UCSD-AML1 (cell line): ENCODE results near the gene SNTG2.

Source experiments
- DNase-seq: peaks from one replicate; lab custom pipeline; 2025; ENCODE audit not compliant: unreplicated experiment; lab: John Stamatoyannopoulos, UW

The SNTG2 gene

DNA sequence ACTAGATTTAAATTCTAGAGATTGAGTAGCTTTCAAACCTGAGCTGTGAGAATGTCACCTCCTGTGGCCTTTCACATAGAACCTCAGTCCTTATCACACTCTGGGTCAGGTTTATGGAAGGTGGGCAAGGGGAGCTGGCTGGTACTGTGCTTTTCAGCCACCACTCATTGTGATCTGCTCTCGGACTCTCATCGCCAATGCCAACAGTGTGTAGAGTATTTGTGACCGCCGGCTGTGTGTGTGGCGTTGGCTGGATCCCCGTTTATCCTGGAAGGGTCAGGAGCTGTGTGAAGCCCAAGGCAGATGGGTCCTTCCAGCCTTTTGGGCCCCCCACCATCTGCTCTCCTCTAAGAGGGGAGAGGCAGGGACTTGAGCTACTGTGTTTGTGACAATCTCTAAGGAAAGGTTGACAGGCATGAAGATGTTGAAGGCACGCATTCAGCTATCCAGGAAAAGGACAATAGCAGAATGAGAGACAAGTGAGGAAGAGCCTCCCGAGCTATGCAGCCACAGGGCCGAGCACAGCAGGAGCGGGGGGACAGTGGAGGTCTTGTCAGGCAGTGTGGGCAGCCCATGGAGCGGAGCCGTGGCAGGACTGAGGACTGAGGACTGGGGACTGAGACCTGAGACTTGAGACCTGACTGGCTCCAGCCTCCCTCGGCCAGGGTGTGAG, 355.5 kb downstream of the SNTG2 start:
- no peak for DNase-seq

DNA sequence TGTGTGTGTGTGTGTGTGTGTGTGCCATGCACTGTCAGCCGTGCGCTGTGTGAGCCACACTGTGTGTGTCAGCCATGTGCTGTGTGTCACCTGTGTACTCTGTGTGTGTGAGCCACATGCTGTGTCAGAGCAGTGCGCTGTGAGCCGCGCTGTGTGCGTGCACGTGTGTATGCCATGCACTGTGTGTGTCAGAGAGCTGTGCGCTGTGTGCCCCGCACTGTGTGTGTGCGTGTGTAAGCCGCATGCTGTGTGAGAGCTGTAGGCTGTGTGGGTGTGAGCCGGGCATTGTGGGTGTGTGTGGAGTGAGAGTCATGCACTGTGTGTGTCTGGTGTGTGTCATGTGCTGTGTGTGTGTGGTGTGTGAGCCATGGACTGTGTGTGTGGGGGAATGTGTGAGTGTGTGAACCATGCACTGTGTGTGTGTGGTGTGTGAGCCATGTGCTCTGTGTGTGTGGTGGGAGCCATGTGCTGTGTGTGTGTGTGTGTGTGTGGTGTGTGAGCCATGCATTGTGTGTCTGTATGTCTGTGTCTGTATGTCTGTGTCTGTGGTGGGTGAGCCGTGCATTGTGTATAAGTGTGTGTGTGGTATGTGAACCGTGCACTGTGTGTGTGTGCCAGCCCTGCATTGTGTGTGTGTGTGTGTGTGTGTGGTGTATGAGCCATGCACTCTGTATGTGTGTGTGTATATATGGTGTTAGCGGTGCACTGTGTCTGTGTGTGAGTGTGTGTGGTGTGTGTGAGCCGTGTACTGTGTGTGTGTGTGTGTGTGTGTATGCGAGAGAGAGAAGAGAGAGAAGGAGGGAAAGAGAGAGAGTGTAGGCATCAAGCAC, 356.3 kb downstream of the SNTG2 start:
- no peak for DNase-seq

DNA sequence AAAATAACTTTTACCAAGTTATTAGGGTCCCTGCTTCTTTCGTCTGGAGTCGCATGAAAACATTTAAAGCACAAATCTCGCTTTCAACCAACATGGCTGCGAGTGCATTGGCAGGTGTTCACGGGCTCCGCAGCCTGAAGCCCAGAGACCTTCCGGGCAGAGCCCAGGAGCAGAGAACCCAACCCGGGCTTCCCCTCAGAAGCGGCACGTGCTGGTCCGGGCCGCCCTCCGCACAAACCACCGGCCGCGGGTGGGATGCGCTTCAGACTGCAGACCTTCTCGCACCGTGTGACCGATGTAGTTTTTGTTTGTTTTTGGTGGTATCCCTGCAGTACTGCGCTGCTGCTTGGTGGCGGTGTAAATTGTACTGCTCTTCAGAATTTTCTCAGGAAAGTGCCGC, 357.0 kb downstream of the SNTG2 start:
- DNase-seq = no peak

DNA sequence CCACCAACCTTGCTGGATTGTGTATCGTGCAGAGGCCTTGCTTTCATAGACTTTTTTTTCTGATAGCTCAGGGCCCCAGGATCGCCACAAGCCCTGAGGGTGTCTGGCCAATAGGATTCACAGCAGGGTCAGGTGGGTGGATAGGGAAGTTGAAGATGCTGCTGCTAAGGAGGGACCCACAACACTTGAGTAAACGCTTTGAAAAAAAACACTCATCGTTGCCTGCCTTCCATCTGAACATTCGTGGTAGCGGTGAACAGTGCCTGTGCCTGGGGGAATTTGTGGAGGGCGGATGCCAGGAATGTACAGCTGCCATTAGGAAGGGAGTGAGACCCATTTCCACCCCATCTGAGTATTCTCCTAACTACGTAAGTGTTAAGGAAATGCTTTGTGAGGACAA, 358.0 kb downstream of the SNTG2 start:
- no peak for DNase-seq

DNA sequence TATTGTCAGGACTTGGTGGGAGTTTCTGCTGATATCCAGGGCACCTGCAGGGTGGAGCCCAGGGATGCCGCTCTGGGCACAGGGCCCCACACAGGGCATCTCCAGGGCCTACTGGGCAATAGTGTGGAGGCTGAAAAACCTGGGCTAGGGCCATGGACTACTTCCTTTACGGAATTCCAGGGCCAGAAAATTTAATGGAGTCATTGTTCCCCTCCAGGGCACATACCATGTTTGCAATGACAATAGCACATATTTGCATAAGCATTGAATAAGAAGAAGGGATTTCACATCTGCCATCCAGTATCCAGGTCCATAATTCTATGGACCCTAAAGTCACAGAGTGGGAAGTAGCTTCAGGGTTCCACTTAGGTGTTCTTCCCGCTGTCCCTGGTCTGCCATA, 358.9 kb downstream of the SNTG2 start:
- DNase-seq = no peak

DNA sequence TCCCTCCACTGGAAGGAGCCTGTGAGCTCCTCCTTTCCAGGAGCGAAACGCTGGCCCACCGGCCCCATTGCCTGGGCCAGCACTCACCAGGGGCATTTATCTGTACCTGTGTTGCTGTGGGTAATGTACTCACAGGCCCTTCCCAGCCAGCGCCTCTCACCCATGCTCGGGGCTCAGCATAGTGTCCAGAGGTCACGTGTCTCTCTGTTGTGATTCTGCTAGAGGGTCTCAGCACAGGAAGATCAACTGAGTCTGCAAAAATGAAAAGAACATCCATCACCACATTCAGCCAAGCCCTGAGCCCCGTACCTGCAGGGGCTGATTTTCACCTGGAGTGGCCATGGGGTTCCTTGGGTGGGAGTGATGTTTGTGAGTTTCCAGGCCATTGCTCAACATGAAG, 359.6 kb downstream of the SNTG2 start:
- no peak for DNase-seq

DNA sequence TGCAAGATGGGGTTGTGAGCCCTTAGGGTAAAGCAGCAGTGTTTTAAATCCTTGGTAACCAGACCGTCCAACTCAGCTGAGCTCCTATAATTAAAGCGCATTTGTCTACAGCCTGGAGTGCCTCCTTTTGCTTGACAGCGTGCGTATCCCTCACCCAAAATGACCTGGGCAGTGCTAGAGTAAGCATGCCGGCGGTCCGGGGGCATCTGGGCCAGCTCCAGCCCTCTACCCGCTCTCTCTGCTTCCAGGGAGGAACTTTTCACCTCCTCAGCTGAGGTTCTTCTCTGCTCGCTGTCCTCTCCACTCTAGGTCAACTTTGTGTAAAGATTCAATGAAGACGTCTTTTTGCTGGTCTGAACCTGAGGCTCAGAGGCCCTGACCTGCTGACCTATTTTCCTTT, 360.2 kb downstream of the SNTG2 start:
- DNase-seq = no peak

DNA sequence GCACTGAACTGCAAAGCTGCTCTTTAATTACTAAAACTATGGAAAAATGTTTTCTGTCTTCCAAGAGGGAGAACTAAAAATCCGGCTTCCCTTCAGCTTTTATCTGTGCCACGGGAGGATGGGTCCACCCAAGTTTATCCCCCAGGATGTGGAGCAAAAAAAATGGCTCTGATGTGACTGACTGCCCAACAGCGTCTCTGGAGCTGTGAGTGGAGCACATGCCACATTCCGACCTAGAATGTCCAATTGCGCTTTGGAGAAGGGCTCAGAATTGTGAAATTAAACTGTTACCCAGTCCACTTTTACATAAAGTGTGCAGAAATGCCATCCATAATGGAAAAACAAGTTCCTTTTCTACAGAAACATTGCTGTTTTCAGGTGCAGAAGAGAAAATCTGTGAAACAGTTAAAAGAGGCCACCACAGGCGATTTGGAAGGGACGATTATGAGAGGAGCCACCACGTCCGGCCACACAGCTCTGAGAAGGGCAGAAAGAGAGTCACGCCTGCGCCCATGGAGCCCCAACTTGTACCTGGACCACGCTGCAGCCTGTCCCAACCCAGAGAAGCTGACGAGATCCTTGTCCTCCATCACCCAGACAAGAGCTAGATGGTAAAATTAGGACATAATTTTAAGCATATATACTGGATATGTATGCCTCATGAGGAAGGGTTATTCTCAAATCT, 362.7 kb downstream of the SNTG2 start:
- no peak for DNase-seq

DNA sequence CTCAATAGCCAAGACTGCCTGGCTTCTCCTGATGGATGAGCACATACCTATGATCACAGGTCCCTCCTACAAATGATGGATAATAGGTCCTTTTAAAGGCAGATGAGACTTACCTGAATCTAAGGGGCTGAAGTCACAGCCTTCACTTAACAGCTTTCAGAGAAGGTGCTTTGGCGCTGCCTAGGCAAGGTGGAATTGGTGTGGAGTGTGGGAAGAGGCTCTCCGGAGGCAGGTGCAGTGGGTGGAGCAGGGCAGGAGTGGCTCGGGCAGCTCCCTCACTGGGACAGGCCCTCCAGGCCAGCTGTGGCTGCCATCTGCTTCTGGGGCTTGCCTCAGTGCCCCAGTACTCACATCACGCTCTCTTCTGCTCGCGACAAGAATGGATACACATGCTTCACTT, 363.6 kb downstream of the SNTG2 start:
- DNase-seq = no peak

DNA sequence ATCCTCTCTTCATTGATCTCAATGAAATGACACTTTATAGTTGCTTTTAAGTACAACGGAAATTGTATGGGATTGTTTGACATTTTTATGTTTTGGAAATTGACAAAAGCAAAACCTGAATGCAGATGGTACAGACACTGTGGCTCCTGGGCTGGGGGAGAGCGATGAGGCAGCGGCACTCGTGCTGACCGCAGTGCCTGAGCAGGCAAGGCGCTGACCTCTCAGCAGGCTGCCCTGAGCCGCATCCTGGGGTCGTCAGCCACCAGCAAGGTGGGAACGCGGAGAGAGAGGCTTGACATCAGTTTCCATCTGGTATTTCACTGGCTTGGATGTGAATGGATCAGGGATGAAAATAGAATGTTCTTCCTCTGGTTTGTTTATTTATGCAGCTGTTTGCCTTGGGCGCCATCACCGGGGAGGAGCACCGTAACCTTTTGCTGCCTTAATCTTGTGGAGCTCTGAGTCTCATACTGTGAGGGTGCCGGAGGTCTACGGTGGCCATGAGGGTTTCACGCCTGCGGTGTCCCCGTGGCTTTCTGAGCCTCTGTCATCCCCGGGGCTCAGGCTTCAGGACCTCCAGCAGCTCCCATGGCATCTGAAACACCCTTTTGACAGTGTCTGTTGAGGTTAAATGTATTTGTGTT, 367.8 kb downstream of the SNTG2 start:
- DNase-seq = no peak

DNA sequence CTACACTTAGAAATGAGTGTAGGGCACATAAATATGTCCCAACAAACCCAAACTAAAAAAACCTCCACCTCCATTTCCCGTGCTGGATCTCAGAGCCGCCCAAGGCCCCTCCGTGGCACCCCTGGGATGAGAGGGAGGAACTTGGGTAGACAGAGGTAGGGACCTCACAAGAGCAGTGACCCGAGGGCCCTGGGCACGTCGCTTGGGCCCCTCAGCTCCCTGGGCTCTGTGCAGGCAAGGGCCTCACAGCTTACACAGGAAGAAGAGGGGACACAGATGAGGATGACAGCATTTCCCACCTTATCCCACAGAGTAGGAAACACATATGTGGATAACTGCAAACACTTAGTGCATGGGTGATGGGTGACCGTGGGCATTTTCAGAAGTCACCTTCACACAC, 368.7 kb downstream of the SNTG2 start:
- no peak for DNase-seq

DNA sequence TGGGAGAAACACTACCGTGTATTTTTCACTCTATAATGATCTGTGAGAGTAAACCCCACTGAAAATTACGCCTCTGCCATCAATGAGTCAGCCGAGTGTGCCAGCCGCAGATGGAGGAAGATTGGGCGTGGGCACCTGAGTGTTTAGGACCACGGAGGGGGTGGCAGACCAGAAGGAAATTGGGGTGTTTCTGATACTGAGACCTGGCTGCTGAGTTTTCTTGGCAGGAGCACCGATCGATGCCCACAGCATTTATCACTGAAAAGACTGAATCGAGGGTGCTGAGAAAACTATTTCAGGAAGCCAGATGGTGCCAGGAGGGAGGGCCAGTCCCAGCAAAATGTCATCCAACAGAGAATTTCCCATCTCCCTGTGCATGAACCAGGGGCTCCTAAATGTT, 370.7 kb downstream of the SNTG2 start:
- no peak for DNase-seq

DNA sequence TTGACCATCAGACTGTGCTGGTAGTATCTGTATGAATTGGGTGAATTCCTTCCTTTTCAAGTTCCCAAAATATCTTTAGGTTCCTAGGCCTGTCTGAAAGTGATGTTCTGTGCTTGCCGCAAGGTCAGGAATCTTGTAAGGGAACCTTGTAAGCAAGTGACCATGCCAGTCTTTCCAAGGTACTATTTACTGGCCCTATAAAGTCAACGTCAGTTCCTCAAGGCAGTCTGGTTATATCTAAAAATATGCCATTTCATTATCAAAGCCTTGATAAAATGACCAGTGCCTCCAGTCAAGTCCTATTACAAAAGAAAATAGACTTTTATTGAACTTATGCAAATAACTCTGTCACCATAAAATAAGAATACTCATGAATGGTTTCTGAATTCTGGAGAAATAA, 374.2 kb downstream of the SNTG2 start:
- DNase-seq = no peak

DNA sequence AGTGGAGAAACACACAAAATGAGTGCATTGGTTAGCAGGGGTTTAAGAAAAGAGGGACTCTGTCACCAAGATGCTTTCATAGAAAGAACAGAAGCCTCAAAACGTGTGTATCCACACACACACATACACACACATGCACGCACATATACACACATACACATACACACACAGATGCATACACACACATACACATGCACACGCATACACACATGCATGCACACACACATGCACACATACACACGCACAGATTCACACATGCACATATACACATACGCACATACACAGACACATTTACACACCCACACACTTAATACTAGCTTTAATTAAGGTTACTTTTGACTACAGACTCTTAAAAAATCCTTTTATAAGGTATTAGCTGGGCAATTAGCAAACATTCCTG, 378.0 kb downstream of the SNTG2 start:
- DNase-seq = no peak

DNA sequence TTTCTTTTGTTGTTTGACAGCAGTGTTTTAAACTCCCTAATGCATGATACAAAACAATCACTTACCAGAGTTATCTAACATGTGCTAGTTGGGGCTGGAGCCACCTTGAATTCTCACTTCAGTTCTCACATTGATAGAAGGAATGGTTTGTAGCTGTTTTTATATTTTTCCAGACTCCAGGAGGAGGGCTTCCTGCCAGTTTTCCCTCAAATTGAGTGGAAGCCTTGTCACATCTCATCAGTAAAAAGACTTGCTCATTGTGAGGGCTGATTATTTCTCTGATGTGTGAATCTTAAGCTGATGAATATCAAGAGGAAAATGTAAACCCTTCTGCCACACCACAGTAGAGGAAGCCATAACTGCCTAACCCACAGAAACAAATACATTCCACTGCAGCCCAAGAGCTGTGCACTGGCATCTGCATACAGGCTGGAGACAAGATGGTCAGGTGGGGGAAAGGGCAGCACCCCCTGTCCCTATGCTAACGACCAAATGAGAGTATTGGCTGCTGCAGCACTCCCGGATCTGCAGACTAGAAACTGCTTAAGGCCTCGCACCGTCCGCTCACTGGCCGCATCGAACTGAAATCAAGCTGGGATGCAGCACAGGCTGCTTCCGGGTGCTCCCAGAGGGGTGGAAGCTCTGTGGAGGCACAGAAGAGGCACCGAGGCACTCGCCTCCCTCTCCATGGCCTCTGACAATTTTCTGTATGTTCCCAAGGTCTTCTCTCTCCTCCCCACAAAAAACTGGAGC, 388.9 kb downstream of the SNTG2 start:
- DNase-seq = no peak

DNA sequence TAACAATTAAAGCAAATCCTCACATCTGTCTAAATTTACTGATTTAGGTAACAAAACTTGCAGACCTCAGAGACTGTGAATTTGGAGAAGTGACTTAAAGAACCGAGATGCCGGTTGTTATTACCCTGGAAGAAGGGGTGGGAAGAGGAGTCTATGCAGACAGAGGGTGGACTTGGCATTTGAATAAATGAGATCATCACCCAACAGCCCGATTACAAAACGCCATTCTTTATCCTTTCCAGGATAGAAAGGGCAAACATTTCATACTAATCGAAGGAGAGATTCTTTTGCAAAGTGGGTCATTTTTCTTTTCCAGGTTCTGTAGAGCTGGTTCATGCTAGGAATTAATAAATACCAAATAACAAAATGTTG, 389.5 kb downstream of the SNTG2 start:
- no peak for DNase-seq

DNA sequence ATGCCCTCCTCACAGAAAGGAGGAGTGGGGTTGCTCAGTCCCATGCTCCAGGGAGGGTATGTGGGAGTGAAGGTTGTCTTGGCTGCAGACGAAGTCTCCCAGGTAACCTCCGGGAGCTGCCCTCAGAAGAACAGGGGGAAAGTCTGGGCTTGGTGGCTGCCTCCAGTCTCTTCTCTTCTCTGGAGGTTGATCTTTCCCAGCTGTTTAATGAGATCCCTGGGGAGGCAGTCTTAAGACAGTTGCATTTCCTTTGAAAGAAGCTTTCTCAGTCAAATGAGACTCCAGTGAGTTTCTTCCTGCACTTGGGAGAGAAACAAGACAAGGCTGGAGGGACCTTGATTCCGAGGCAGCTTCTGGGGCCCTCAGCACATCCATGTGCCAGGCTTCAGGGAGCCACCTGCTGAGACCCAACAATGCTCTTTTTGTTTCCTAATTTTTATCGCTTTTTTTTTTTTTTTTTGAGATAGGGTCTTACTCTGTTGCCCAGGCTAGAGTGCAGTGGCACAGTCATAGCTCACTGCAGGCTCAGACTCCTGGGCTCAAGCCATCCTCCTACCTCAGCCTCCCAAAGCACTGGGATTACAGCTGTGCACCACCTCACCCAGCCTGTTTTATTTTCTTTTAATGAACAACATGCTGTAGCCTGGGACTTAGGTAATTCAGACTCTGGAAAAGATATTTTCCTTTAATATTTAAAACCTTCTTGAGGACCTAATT, 390.9 kb downstream of the SNTG2 start:
- DNase-seq = no peak

DNA sequence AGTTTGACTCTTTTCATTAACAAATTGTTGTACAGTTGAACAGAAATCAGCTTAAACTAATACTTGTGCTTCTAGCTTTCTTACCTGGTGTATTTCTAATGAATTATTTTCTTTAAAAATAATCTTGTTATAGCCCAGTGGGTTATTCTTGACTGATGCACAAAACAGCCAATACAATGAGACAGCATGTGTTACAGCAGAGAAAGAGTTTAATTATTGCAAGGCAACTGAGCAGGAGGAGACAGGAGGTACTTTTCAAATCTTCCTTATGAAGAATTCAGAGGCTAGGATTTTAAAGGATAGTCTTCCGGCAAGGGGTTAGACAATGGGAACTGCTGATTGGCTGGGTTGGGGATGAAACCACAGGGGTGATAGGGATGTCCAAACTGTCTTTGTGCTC, 398.1 kb downstream of the SNTG2 start:
- no peak for DNase-seq

DNA sequence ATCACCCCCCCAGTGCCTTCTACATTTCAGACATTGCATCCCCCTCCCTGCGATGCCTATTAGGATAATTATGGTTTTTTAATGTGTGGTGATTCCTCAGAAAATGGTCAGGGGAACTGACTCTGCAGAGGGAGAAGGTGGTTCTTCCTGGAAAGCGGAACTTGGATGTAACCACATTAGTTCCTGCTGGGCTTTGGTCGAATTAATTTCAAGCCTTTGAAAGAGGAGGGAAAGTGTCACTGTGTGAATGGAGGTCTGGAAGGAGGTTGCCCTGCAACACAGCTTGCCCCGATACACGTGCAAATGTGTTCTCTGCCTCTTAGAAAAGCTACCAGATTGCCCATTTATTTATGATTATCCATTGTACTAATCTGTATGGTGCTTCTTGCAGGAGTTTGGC, 399.5 kb downstream of the SNTG2 start:
- DNase-seq = no peak

DNA sequence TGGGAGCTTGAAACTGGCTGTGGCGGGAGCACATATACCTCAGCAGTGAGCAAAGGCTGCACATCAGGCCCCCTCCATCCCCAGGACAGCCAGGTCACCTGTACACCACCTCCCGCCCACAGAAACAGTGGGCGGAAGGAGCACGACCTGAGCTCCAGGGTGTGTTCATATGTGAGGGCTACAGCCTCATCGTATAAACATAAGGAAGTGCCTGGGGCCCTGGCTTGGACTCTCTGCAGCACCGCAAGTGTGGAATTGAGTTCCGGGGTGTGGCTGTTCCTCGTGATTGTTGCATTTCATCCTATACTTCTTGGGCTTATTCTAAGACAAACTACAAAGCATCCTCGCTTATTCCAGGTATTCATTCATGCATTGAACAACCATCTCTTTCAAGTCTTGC, 402.5 kb downstream of the SNTG2 start:
- DNase-seq = no peak
